ENCODE results near the gene EZH2.

DNA sequence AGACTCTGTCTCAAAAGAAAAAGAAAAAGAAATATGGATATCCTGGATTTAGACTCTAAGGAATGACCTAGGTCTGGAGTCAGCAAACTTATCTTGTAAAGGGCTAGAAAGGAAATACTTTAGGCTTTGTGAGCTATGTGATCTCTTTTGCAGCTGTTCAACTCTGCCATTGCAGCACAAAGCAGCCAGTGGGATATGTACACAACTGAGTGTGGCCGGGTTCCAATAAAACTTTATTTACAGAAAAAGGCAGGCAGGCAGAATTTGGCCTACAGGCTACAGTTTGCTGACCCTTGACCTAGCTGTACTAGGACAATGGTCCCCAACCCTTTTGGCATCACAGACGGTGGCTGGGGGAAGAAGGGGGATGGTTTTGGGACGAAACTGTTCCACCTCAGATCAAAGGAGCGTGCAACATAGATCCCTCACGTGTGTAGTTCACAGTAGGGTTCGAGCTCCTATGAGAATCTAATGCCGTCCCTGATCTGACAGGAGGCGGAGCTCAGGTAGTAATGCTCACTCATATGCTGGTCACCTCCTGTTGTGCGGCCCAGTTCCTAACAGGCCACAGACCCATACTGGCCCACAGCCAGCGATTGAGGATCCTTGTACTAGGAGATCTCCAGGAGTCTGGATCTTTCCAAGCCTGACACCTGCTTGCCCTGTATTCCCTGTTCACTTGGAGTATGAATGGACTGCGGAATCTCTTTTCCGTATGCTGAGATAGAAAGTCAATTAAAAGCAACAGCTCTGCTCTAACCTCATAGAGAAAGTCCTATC is 122.4 kb downstream of the EZH2 start:
- TF ChIP-seq, protein P1, sequence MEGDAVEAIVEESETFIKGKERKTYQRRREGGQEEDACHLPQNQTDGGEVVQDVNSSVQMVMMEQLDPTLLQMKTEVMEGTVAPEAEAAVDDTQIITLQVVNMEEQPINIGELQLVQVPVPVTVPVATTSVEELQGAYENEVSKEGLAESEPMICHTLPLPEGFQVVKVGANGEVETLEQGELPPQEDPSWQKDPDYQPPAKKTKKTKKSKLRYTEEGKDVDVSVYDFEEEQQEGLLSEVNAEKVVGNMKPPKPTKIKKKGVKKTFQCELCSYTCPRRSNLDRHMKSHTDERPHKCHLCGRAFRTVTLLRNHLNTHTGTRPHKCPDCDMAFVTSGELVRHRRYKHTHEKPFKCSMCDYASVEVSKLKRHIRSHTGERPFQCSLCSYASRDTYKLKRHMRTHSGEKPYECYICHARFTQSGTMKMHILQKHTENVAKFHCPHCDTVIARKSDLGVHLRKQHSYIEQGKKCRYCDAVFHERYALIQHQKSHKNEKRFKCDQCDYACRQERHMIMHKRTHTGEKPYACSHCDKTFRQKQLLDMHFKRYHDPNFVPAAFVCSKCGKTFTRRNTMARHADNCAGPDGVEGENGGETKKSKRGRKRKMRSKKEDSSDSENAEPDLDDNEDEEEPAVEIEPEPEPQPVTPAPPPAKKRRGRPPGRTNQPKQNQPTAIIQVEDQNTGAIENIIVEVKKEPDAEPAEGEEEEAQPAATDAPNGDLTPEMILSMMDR (IDR thresholded peaks at IDR 0.05; ENCODE audit: borderline replicate concordance, extremely low read depth, low read length, poor library complexity, severe bottlenecking) = no peak
- TF ChIP-seq EZH2 (IDR thresholded peaks at IDR 0.05; ENCODE audit: borderline replicate concordance, low read depth, low read length, severe bottlenecking) = no peak

All from DND-41 (cell line).